NCI-H82 (cell line): ENCODE data around the gene XXYLT1.
"Not testable (repeated sequence)": the region's sequence is repeated elsewhere in the genome, so short reads cannot be mapped to it uniquely, and the experiment has no call there.

ENCODE experiments used
- DNase-seq: peaks from one replicate; lab custom pipeline; 2025; lab: John Stamatoyannopoulos, UW

XXYLT1 gene, protein sequence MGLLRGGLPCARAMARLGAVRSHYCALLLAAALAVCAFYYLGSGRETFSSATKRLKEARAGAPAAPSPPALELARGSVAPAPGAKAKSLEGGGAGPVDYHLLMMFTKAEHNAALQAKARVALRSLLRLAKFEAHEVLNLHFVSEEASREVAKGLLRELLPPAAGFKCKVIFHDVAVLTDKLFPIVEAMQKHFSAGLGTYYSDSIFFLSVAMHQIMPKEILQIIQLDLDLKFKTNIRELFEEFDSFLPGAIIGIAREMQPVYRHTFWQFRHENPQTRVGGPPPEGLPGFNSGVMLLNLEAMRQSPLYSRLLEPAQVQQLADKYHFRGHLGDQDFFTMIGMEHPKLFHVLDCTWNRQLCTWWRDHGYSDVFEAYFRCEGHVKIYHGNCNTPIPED

DNA sequence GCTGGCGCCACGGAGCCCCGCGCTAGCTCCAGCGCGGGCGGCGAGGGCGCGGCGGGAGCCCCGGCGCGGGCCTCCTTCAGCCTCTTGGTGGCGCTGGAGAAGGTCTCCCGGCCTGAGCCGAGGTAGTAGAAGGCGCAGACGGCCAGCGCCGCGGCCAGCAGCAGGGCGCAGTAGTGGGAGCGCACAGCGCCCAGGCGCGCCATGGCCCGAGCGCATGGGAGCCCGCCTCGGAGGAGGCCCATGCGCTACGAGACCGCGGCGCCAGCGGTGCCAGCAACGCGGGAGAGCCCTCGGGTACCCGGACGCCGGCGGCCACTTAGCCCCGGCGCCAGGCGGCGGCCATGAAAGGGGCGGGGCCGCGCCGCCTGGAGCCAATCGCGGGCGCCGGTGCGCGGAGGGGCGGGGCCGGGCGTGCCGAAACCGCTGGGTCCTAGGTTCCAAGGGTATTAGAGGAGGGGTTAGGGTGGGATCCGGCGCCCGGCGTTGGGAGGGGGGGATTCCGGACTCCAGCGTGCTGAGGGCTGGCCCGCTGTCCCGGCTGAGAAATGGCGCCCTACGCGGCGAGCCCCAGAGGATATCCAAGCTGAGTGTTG, at the start of gene XXYLT1:
XXYLT1 (minus strand) TSS at position 343 of the 593 bp plus-strand sequence; CDS start at position 242, 101 bp downstream.
- DNase-seq = peak; percentile 98

DNA sequence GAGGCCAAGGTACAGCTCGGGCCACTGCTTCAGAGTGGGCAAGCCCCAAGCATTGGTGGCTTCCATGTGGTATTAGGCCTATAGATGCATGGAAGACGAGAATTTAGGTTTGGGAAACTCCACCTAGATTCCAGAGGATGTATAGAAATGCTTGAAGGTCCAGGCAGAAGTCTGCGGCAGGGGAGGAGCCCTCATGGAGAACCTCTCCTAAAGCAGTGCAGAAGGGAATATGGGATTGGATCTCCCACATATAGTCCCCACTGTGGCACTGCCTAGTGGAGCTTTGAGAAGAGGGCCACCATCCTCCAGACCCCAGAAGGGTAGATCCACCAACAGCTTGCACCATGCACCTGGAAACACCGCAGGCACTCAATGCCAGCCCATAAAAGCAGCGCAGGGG, 48.1 kb upstream of the XXYLT1 start:
- peak; percentile 15 for DNase-seq

DNA sequence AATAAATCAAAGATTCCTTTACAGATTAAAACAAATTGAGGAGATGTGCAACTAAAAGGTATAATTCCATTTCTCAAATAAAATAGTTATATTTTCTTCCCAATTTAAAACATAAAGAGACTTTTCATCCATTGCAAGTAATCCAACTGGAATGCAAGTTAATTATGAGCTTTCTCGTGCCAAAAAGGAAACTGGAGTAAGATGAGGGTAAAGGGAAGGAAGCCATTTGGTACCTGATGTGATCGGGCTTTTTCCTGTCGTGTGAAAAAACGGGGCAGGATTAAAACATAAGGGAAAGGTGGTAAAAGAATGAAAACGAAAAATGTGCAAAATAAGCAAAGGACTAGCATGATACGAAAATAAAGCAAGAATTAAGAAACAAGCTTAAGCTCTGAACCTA, 41.8 kb upstream of the XXYLT1 start:
- DNase-seq = no peak

DNA sequence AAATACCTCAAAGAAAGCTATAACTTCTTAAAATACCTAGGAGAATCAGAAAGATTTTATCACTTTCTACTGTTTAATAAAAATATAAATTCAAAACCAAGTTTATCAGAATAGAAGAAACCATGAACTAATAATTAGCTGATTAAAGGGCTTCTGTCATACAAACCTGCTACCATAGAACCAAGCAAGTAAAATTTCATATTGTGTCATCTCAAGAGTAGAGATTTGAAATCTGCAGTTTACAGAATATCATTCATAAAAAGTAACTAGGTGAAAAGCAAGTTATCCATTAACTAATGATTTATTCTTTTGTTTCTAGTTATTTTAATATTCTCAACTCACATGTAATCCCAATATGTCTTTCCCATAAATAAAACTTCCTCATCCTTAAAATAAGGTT, 36.8 kb upstream of the XXYLT1 start:
- no peak for DNase-seq

DNA sequence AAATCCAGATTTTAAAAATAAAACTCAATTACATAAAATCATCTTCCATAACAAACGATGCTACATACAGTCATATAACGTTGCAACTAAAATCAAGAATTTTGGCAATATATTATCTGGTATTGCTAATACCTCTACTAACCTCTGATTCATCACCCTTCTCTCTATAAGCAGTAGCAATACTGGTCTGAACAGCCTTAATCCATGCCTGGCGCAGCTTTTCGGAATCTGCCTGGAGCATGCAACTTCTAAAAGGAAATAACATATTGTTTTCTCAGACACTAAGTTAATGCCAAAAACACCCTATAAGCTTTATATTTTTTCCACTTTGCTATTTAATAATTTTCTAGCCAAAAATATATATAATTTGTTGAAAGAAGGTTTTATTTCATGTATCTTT, 35.4 kb upstream of the XXYLT1 start:
- DNase-seq = no peak

DNA sequence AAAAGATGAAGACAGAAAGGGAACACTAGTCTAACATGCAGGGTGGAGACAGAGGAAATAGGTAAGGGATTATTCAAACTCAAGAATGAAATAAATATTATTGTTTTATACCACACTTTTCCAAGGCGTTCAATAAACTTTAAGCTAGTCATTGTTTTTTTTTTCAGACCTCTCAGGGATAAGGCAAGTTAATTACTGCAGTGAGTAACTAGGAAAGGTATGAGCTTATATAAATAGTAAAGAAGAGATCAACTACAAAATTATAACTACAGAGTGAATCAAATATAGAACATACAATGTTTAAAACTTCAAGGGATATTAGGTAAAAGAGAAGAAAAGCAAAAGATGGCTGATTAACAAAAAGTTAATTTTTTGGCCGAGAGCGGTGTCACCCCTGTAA, 31.5 kb upstream of the XXYLT1 start:
- no peak for DNase-seq

DNA sequence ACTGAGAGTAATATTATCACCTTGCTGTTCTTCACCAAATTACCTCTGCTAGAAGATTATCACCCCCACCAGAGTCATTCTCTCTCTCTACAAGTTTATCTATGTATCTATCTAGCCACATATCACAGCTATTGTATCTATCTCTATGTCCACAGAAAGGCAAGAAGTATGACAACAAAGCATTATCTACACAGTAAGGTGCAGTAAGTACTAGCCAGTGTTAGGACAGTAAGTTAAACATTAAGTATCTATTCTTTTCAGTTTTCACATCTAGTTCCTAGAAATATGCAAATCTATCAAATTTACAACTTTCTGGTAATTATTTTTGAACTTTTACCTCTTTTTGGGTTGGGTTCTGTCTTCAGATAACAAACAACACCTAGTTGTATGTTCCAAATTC, 26.5 kb upstream of the XXYLT1 start:
- DNase-seq = no peak

DNA sequence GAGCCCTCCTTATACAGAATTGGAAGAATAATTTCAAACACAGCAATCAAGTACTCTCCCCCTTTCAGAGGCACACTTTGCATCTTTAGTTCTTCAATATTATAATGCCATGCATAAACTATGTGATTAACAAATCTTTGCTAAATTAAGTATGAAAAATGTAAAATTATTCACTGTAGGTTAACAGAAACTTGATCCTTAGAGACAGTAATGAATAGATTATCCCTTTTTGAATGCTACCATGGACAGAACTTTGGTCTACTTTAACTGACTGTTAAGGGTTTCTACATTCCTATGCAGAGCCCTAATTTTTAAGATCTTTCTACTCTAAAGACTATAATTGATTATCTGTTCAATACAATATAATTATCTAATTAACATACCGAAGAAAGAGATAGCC, 25.7 kb upstream of the XXYLT1 start:
- no peak for DNase-seq

DNA sequence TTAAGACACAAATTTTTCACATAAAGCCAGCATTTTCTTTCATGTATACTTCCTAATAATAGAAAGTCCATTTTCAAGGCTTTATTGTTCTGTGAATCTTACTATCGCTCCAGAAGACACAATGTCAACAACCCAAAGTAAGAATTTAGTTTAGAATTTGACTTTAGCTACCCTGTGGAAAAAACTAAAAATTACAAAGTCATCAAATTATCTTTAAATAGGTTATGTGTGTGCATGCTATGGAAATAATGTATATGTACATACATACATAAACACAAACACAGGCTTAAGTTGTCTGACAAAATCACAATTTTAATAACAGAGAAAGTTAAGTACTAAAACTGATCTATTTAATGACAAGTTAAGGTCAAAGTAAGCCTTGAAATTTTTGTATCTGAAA, 20.2 kb upstream of the XXYLT1 start:
- no peak for DNase-seq

DNA sequence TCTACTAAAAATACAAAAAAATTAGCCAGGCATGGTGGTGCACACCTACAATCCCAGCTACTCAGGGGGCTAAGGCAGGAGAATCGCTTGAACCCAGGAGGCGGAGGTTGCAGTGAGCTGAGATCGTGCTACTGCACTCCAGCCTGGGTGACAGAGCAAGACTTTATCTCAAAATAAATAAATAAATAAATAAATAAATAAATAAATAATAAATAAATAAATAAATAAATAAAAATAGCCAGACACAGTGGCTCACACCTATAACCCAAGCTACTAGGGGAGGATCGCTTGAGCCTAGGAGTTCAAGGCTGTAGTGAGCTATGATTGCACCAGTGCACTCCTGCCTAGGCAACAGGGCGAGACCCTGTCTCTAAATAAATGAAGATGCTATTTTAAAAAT, 19.7 kb upstream of the XXYLT1 start:
- DNase-seq = not testable (repeated sequence)

DNA sequence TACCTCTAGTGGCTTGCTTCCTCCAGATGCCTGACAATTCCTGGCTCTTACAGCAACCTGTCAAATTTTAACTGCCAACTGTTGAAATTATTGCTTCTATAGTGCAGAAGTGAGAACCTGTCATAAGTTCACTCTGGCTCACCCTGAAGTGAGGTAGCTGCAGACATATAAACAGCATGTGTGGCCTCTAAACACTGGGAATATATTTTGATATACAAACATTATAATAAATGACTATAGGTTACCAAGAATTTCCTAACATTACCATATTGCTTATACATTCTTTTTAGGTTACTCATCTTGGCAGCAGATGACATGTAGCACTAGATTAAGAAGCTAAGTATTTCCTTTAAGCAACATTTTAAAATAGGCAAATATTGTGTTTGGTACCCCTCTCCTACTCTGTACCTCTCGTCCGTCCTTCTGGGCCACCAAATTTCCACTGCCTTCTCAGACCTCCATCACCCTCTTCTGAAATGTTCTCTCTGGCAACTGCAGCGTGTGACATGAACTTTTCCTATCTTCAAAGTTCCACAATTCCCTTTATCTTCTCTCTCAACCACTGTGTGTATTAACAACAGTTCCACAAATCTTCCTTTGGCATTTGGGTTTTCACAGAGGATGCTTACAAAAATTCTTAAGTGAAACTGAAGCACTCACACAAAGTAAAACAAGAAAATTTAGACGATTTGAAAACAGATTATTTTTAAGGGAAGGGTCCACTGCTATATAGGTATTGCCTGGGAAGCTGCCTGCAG, 15.3 kb upstream of the XXYLT1 start:
- no peak for DNase-seq

DNA sequence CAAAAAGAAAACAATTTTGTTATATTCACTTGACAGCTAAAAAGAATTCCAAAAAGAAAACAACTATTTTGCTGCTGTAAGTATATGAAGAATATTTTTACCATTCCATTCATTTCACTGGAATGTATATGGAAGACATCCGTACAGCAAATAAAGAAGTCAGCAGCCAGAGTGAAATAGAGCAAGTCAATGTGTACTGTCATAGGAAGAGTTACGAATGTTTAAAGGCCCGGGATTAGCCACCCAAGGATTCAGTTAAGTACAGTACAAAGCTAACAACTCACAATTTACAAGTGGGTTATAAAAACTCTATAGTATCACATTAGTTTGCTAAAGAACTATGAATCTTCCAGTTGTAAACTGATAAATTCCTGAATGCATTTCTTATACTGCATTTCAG, 14.4 kb upstream of the XXYLT1 start:
- no peak for DNase-seq

DNA sequence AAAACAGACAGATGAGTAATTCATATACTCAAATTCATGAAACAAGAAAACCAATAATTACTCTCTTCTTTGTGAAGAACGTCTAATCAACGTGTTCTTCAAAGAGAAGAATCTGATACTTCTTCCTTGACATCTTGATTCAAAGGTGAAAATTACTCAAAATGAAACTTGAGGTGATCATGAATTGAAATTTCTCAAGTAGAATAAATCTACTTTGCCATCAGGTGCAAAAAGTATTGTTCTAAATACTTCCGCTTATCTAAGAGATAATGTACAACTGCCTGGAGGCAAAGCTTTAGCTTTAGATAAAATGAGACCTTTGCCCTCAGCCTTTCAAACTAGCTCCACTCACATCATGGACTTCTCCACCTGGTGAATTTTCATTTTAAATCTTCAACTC, 13.9 kb upstream of the XXYLT1 start:
- no peak for DNase-seq

DNA sequence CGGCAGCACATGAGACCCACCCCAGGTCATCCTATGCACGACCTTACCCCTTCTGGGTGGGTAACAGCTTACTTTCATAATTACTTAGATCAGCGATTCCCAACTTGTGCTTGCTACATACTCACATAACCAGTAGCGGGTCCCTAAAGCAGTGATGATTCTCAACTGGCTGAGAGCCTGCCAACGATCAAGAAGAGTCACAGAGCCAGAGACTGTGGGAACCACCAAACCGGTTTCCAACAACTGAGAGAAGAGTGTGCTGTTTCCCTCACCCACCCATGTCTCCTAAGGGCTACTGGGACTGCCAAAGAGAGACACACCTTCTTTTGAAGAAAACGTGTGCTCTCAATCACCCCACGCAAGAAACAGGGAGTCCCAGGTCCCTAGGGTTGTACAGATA, 12.0 kb upstream of the XXYLT1 start:
- DNase-seq = no peak

DNA sequence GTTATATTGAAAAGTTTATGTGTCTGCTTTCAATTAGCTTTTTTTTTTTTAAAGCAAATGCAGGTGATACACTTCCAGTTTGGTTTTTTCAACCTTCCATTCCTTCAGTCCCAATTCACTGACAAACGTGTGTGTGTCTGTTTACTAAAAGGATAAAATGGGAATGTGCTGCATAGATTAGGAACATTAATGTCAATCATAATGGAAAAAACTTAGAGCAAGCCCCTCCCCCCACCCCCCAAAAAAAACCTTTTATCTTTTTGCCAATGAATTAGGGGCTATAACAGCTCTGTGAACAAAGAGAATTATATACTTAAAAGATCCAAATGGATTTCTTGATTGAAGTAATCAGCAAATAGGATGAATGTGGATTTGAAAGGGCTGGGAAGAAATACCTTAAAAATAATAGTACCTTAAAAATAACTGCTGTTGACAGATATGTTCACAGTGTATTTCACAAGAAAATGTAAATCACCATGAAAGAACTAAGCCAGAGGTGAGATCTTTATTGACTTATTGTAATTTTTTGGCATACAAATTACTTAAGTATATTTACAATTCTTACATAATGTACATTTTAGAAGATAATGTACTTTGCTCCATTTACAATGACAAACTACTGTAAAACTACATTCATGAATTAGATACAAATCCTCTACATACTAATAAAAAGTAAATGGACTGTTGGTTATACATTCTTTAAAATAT, 3.5 kb upstream of the XXYLT1 start:
- DNase-seq = no peak

DNA sequence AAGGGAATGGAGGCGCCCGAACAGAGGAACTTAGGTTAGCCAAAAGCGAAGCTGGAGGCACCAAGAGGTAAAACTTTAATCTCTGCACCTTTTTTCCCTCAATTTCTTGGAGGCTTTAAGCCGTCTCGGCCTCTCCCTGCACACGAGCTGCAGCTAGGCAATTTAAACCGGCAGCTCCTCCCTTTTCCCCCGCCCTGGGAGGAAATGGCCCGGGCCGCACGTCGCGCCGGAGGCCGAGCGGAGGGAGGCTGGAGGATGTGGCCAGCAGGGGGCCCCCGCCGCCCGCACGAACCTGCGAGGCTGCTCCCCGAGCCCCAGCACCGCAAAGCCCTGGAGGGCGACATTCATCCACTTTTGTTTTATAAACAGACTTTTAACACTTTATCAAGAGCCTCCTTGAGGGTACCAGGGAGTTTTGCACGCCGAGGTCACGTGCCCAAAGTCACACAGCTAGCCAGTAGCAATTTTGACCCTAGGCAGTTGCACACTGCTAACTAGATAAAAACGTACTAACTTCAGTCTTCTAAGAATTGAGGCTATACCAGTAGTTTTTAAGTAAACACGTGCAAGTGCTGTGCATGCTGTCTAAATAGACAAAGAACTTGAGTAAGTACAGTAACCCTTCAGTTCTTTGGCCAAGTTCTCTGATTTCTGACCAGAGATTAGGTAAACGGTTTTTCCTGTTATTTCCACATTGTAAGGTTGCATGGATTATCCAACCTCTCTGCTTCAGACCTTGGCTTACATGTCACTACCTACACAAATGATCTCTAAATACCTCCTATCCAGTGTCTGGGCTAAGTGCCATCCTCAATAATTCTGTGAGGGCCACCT, 668 bp upstream of the XXYLT1 start:
- peak; percentile 95 for DNase-seq

DNA sequence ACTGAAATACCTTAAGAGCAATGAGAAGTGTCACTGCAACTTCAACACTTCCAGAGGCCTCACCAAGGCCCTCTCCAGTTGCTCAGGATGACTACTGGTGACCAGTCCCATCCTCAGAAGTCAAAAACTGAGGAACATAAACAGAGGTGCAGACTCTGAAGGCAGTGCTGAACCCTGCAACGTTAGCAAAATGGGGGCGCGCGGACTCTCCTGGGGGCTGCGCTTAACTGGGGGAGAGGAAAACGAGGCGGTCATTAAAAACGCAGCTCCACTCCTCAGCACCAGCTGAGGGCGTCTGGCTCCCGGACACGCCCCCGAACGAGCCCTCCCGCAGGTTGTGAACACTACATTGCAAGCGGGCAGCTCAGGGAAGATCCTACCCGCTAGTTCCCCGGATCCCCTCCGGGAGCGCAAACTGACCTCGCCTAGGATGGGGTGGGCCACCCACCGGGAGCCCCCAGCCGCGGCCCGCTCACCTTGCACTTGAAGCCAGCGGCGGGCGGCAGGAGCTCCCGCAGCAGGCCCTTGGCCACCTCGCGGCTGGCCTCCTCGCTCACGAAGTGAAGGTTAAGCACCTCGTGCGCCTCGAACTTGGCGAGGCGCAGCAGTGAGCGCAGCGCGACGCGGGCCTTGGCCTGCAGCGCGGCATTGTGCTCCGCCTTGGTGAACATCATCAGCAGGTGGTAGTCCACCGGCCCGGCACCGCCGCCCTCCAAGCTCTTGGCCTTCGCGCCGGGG, 711 bp downstream of the XXYLT1 start:
- DNase-seq = peak; percentile 80

DNA sequence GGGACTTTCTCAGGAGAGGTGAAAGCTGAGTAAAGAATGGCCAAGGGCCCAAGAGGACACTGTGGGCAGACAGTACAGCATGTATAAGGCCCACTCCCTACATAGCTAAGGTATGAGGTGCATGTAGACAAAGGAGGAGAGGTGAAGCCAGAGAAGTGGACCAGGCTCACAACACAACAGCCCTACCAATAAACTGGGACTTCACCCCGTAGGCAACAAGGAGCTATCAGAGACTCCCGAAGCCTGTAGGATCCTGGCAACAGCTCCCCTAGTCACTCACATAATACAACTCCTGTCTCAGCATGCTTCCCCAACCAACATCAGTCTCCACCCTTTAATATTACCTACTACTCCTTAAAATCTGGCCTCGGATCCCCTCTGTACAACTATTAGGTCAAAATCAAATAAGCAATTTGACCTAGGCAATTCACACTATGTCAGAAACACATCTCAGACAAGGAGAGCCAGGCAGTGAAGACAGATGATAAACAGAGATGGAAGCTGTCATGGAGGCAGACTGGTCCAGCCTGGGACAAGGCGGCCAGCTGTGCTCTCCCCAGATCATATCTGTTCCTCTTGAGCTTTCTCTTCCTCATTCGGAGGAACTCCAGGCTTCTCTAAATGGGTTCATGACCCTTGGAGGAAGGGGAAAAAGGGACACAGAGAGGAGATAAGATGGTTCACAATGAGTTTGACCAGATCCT, 1.4 kb downstream of the XXYLT1 start:
- no peak for DNase-seq

DNA sequence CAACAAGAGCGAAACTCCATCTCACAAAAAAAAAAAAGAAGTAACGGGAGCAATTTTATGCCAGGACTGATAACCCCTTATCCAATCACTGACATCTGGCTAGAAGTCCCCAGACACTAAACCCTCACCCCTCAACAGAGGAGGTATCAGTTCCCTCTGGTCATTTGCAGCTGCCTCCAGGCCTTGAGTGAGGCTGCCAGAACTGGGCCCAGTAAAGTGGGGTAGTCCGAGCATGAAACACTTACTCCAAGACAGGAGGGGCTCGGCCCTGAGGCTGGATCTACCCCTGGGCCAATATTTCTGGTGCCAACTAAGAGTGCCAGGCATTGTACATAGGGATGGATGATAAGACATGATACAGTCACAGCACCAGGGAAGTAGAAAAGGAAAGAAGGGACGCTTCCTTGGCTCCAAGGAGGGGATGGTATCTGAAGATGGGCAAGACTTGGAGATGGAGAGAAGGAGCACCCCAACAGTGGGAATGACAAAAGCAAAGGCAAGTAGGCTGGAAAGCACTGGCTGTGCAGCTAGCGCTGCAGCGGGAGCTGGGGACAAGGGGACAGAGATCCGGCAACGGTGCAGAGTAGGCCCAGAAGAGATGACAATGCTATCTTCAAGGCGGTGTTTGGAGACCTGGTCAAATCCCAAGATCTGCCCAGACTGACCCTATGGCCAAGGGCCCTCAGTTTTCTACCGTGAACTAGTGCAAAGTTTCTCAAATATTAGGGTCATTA, 2.2 kb downstream of the XXYLT1 start:
- no peak for DNase-seq

DNA sequence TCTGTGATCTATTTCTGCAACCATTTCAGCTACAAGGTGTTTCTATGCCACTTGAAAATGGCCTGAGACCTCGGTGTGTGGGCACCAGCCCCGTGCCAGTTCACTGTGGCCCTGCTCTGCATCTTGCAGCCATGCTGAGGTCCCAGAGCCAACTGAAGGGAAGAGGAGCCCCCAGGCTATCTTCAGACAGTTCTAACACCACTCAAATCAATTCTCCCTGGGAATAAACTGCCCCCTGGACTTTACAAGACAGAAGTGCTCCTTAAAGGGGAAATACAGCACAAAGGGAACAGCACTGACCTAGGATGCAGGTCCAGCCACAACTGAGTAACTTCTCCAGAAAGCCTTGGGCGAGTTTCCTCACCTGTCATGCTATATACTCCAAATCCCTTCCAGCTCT, 3.9 kb downstream of the XXYLT1 start:
- no peak for DNase-seq
